ENCODE results near the gene DBX1.

The DBX1 gene

DNA sequence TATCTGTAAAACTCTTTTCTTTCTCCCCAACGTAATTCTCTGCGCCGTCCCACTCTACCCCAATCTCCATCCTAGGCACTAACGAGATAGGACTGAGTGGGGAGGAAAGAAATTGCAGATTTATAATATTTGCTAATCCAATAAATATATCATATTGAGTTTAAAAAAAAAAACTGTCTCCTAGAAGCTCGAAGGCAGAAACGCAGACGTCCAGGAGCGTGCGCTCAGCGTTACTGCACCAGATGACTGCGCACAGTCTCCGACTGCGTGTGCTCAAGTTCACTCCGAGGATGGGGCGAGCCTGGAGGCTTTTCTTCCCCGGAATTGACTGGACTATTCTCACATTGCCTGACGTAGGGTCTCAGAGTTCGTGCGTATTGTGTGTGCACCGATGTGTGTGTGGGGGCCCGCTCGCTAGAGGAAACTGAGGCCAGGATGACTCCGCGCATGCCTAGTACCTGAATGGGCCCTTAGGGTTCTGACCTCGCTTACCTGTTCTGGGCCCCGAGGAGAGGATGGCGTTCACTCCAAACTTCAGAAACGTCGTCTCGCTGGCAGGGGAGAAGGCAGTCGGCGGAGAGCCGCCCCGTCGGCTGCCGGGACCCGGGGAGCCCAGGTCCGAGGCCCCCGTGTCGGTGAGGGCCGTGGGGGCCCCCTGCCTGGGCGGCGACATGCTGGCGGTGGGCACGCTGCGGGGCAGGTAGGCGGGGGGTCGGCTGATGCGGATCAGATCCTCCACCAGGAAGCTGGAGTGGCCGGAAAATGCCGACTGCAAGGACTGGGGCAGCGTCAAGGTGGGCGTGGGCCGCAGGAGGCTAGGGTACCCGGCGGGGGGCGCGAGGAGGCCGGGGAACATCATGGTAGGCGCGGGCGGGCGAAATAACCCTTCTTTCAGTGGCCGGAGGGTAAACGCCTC, 551 bp downstream of the DBX1 start:
- H3K27me3 ChIP-seq (replicated peaks; ENCODE audit: insufficient read depth, low read length) = peaks cover 83% of the 10 kb centered on the region
- no peaks in the 10 kb centered on the region for H3K9me2 ChIP-seq (replicated peaks; ENCODE audit: insufficient read depth, low read length)
- no peaks in the 10 kb centered on the region for H3K36me3 ChIP-seq (replicated peaks; ENCODE audit: insufficient read depth, low read length)
- H4K20me1 ChIP-seq (ENCODE audit: insufficient read depth, low read length) = no peaks in the 10 kb centered on the region
- no peaks in the 10 kb centered on the region for H3K79me2 ChIP-seq (ENCODE audit: low read length)
- no peak overlapping the region for H3K9ac ChIP-seq (ENCODE audit: low read length)
- H3K27ac ChIP-seq (ENCODE audit: low read length) = no peak overlapping the region
- no peak overlapping the region for H2AFZ ChIP-seq (ENCODE audit: low read length)
- H3K4me3 ChIP-seq (ENCODE audit: low read length) = no peak overlapping the region
- no peak overlapping the region for H3K4me2 ChIP-seq (ENCODE audit: low read depth, low read length)
- TF ChIP-seq, protein P1, sequence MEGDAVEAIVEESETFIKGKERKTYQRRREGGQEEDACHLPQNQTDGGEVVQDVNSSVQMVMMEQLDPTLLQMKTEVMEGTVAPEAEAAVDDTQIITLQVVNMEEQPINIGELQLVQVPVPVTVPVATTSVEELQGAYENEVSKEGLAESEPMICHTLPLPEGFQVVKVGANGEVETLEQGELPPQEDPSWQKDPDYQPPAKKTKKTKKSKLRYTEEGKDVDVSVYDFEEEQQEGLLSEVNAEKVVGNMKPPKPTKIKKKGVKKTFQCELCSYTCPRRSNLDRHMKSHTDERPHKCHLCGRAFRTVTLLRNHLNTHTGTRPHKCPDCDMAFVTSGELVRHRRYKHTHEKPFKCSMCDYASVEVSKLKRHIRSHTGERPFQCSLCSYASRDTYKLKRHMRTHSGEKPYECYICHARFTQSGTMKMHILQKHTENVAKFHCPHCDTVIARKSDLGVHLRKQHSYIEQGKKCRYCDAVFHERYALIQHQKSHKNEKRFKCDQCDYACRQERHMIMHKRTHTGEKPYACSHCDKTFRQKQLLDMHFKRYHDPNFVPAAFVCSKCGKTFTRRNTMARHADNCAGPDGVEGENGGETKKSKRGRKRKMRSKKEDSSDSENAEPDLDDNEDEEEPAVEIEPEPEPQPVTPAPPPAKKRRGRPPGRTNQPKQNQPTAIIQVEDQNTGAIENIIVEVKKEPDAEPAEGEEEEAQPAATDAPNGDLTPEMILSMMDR (IDR thresholded peaks at IDR 0.05; ENCODE audit: low read length) = no peak
- TF ChIP-seq EZH2 (optimal IDR thresholded peaks at IDR 0.05; ENCODE audit: low read depth, low read length) = no peak
- no peak for TF ChIP-seq EZH2phosphoT487 (IDR thresholded peaks at IDR 0.05; ENCODE audit: low read length)
- H3K4me1 ChIP-seq (ENCODE audit: low read length) = no peaks in the 10 kb centered on the region
- H3K9me3 ChIP-seq (replicated peaks; ENCODE audit: insufficient read depth, low read length) = no peaks in the 10 kb centered on the region
- H3F3A ChIP-seq (ENCODE audit: insufficient read depth, low read length) = 0 out of 2 replicates have a peak, but pooled peaks cover 3% of the 10 kb centered on the region
- DNase-seq = no peak

DNA sequence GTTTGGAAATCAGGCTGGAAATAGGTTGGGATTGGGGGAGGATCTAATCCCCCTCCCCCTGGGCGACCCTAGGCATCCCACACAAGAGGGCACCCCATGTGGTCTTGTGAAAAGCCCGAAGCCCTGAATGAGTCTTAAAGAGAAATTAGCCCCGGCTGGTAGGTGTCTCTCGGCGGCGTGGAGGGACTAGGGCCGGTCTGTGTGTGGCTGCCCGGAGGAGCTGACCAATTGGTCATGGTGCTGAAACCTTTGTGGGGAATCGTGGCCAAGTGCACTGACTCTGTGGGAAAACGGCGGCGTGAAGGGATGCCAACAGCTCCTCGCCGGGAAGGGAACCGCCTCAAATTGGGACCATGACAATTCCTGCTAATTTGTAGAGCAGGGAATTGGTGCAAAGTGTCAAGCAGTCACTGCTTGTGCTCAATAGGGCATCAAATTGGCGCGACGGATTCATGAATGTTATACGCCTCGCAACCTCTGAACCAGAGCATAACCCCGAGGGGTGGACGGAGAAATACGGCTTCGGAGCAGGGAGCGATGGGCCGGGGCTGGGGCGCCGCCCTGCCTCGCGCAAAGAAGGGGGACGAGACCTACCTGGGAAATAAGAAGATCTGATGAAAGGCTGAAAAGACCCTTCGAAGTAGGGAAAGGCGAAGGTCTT, 1.5 kb downstream of the DBX1 start:
- TF ChIP-seq EZH2 (optimal IDR thresholded peaks at IDR 0.05; ENCODE audit: low read depth, low read length) (no peak), EZH2phosphoT487 (IDR thresholded peaks at IDR 0.05; ENCODE audit: low read length) (no peak)
- TF ChIP-seq, protein P1 (IDR thresholded peaks at IDR 0.05; ENCODE audit: low read length) = no peak
- DNase-seq = no peak
- no peak overlapping the region for H3K9ac ChIP-seq (ENCODE audit: low read length)

DNA sequence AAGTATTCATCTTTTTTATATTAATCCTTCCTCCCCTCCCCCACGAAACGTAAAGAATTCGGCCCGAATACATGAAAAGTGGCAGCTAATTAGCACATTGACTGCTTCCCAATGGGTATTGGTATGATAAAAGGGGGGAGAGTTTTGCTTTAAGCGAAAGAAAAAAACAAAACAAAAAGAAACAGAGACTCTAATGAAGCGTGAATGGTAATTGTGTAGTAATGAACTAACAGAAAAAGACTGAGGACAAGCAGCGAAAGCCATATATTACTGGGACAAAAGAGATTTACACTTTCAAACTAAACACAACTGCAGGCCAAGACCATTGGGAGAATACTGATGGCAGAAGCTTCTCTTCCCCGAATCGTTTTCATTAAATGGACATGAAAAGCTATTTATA, 2.5 kb downstream of the DBX1 start:
- H3K27ac ChIP-seq (ENCODE audit: low read length) = no peak overlapping the region
- H3K4me1 ChIP-seq (ENCODE audit: low read length) = no peaks in the 10 kb centered on the region
- no peaks in the 10 kb centered on the region for H3K36me3 ChIP-seq (replicated peaks; ENCODE audit: insufficient read depth, low read length)
- no peak overlapping the region for H3K4me2 ChIP-seq (ENCODE audit: low read depth, low read length)
- no peak overlapping the region for H2AFZ ChIP-seq (ENCODE audit: low read length)
- H3K9me3 ChIP-seq (replicated peaks; ENCODE audit: insufficient read depth, low read length) = no peaks in the 10 kb centered on the region
- 0 out of 2 replicates have a peak, but pooled peaks cover 3% of the 10 kb centered on the region for H3F3A ChIP-seq (ENCODE audit: insufficient read depth, low read length)
- H3K9ac ChIP-seq (ENCODE audit: low read length) = no peak overlapping the region
- H3K27me3 ChIP-seq (replicated peaks; ENCODE audit: insufficient read depth, low read length) = peaks cover 66% of the 10 kb centered on the region
- no peak overlapping the region for H3K4me3 ChIP-seq (ENCODE audit: low read length)
- H4K20me1 ChIP-seq (ENCODE audit: insufficient read depth, low read length) = no peaks in the 10 kb centered on the region
- TF ChIP-seq EZH2 (optimal IDR thresholded peaks at IDR 0.05; ENCODE audit: low read depth, low read length) (no peak), EZH2phosphoT487 (IDR thresholded peaks at IDR 0.05; ENCODE audit: low read length) (no peak)
- TF ChIP-seq, protein P1 (IDR thresholded peaks at IDR 0.05; ENCODE audit: low read length) = no peak
- no peaks in the 10 kb centered on the region for H3K79me2 ChIP-seq (ENCODE audit: low read length)
- H3K9me2 ChIP-seq (replicated peaks; ENCODE audit: insufficient read depth, low read length) = no peaks in the 10 kb centered on the region
- DNase-seq = no peak

More for the DNA sequence above, 1.5 kb downstream of the DBX1 start:
- no peaks in the 10 kb centered on the region for H3K79me2 ChIP-seq (ENCODE audit: low read length)
- no peaks in the 10 kb centered on the region for H3K36me3 ChIP-seq (replicated peaks; ENCODE audit: insufficient read depth, low read length)
- no peak overlapping the region for H2AFZ ChIP-seq (ENCODE audit: low read length)
- H4K20me1 ChIP-seq (ENCODE audit: insufficient read depth, low read length) = no peaks in the 10 kb centered on the region
- H3K27me3 ChIP-seq (replicated peaks; ENCODE audit: insufficient read depth, low read length) = peaks cover 74% of the 10 kb centered on the region
- no peaks in the 10 kb centered on the region for H3K9me3 ChIP-seq (replicated peaks; ENCODE audit: insufficient read depth, low read length)
- no peaks in the 10 kb centered on the region for H3K4me1 ChIP-seq (ENCODE audit: low read length)
- no peaks in the 10 kb centered on the region for H3K9me2 ChIP-seq (replicated peaks; ENCODE audit: insufficient read depth, low read length)
- H3K27ac ChIP-seq (ENCODE audit: low read length) = no peak overlapping the region
- H3F3A ChIP-seq (ENCODE audit: insufficient read depth, low read length) = 0 out of 2 replicates have a peak, but pooled peaks cover 3% of the 10 kb centered on the region
- no peak overlapping the region for H3K4me2 ChIP-seq (ENCODE audit: low read depth, low read length)
- H3K4me3 ChIP-seq (ENCODE audit: low read length) = no peak overlapping the region
